NCI-H526 (cell line): ENCODE measurements around the gene DHX16.
"Not testable (repeated sequence)": the region's sequence is repeated elsewhere in the genome, so short reads cannot be mapped to it uniquely, and the experiment has no call there.

Source experiments
- DNase-seq, 2 experiments: peaks; one replicate each; lab custom pipeline; 2025; lab: John Stamatoyannopoulos, UW

Gene DHX16

DNA sequence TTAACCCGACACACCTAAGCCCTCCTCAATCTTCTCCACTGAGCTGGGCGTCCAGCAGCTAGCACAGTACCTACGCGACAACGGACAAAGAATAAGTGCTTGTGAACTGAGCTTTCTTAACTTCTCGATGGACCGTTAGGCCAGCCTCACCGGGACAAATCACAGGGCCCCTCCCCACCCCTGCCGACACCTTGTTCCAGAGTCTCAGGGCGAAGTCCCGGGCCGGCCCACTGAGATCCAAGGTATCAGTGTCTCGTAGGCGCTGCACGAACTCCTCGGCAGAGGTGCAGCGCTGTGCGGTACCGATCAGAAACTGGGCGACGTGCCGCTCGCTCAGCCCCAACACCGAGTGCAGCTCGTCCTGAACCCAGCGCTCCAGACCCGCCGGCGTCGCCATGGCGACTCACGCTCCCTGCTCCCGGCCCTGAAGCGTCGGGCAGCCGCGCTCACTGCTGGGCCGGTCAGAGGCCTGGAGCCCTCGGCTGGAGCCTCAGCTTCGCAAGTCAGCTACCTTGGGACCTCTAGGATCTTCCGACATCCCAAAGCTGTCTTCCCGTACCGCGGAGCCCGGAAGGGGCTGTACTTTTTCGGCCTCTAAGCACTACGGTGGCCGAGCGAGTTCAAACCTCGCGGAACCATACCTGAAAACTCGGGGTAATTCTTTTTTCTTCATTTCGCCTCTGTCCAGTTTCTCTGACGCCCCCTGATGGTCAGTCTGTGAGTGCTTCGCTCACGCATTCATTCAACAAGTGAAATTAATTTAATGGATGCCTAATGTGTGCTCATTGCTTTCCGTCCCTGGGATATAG, at the start of gene DHX16:
Gene DHX16 (minus strand): TSS at position 562 of the 809 bp plus-strand sequence. CDS start 165 bp downstream, at position 397.
- peak; percentile 94 to 97 for DNase-seq

- DNase-seq = peak in 1 of 2 experiments; percentile 39
Measured at GRCh38 chr6:30722025-30722279, 49.1 kb upstream of the DHX16 start.

DNA sequence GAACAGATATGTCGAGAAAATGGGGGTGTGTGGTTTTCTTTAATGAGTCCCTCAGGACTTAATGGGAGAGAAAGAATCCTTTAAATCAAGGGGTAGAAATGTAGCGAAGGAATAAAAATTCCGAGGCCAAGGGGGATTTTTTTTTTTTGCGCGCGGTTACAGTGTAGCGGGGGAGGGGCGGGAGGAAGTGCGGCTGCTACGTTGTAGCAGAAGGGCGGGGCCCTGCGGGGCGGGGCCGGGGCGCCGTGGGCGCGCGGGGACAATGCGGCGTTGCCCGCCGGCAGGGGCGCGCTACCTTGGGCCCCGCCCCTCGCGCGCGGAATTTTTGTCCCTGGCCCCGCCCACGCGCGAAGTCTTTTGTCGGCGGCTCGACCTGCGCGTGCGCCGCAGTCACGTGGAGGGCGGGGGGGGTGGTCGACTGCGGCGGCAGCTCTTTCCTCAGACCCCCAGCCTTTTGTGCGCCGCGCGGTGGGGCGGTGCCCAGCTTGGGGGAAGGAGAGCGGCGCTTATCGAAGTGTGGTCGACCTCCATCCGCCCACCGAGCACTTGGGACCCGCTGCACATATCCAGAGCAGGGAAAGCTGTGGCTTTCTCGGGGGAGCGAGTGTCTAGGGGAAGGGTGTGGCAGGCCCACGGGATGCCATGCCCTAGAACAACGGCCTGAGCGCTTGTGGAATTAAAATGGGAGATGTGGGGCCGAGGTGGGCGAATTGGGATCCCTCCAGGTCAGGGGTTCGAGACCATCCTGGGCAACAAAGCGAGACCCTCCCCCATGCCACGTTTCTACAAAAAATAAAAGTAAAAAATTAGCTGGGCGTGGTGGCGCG, 48.6 kb upstream of the DHX16 start:
- DNase-seq = peak; percentile 61 to 93

- DNase-seq = peak; percentile 57 to 72
Measured at GRCh38 chr6:30720738-30721197, 48.0 kb upstream of the DHX16 start.

DNA sequence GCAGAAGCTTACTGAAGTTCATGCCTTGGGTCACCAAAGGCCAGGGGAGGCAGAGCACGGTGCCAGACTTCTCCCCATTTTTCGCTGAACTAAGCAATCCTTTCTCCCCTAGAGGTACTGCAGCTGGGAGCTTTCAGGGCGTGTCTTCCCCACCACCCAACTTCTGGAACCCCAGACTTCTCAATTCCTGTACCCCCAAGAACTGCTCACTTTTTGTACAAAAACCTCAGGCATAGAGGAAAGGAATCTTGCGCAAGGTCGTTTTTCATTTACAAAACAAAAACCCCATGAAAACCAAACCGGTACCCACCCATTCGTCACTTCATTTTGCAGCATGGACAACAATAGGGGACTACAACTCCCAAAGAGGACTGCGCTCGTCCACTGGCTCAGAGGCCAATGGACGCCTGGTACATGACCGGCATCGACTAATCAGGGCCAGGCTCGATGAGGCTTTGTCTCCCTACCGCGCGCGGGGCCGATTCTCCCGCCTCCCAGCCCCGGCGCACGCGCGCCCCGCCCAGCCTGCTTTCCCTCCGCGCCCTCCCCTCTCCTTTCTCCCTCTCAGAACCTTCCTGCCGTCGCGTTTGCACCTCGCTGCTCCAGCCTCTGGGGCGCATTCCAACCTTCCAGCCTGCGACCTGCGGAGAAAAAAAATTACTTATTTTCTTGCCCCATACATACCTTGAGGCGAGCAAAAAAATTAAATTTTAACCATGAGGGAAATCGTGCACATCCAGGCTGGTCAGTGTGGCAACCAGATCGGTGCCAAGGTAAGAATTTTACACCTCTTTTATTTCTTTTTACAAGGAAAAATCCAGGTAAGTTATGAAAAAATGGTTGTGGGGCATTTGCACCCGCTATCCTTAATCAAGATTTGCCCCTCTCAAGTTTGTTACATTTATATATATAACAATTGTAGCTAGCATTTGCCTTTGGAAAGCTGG, 47.3 kb upstream of the DHX16 start, which contains the start of gene TUBB:
Gene TUBB (plus strand): TSS at position 562 of the 947 bp plus-strand sequence. CDS start 155 bp downstream, at position 717.
- peak; percentile 96 to 98 for DNase-seq

GRCh38 chr6:30719356-30719755, 46.5 kb upstream of the DHX16 start:
- peak; percentile 46 to 61 for DNase-seq

DNA sequence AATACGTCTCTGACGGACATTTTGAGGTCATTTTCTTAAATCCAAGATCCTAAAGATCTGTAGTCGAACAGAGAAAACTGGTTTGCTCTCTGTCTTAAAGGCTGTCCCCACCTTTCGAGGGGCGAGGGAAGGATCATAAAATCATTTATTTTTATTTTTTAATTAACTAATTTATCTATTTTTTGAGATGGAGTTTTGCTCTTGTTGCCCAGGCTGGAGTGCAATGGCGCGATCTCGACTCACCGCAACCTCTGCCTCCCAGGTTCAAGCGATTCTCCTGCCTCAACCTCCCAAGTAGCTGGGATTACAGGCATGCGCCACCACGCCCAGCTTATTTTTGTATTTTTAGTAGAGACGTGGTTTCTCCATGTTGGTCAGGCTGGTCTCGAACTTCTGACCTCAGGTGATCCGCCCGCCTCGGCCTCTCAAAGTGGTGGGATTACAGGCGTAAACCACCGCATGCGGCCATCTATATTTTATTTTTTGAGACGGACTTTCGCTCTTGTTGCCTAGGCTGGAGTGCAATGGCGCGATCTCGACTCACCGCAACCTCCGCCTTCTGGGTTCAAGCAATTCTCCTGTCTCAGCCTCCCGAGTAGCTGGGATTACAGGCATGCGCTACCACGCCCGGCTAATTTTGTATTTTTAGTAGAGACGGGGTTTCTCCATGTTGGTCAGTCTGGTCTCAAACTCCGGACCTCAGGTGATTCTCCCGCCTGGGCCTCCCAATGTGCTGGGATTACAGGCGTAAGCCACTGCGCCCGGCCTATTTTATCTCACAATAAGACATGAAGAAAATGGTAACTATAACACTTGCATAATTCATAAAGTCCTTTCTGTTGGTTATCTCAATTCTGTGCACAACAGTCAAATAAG, 45.3 kb upstream of the DHX16 start:
- not testable (repeated sequence) for DNase-seq

- peak; percentile 100 for DNase-seq
Measured at GRCh38 chr6:30717129-30717844, 44.5 kb upstream of the DHX16 start, which contains the start of gene MDC1. MDC1 (minus strand) TSS chr6:30717281; CDS start chr6:30715175, 2,106 bp downstream.

DNA sequence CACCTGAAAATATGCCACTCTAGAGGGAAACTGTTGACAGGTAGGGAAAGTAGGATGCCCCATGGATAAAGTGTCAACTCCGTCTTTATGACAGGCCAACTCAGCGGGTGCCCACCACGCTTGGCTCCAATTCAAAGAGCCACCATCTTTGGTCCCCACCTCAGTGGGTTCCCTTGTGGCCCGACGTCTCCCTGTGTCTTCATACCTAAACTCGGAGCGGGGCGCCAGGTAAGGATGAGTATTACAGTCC, 44.0 kb upstream of the DHX16 start:
- DNase-seq = no peak

DNA sequence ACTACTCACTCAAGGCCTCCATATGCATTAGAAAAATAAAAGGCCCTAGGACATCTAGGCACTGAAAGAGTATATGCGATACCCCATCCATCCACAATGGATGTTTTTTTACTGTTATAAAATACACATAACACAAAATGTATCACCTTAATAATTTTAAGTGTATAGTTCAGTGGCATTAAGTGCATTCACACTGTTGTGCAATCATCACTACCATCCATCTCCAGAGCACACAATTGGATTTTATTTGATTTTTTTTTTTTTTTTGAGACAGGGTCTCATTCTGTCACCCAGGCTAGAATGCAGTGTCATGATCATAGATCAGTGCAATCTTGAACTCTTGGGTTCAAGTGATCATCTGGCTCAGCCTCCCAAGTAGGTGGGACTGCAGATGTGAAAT, 41.5 kb upstream of the DHX16 start:
- no peak for DNase-seq

GRCh38 chr6:30712441-30712945, 39.7 kb upstream of the DHX16 start:
- DNase-seq = no peak

DNA sequence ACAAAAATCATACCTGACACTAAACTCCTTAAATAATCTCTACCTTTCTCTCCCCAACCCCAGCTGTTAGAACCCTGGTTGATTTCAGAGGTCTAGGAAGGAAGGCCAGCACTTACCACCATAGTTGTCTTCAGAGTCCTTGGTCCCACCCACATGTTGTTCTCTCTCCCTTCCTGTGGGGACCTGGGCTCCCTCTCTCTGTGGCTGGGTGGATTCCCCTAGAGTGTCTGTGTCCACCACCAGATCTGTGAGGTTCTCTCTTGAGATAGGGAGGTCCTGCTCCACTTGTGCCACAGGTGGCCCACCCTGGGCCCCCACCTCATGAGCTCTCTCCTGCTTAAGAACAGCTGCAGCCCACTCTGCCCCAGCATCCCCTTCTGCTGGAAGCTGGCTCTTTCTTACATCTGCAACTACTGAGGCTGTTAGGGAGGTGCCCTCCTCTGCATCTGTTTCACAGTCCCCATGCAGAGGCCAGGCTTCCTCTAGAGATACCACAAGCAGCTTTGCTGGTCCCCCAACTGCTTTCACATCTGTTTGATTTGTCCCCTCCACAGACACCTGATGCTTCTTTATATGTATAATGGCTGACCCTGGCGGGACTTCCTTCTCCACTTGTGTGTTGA, 39.1 kb upstream of the DHX16 start:
- DNase-seq = no peak

- no peak for DNase-seq
Measured at GRCh38 chr6:30709101-30709868, 36.5 kb upstream of the DHX16 start.

DNA sequence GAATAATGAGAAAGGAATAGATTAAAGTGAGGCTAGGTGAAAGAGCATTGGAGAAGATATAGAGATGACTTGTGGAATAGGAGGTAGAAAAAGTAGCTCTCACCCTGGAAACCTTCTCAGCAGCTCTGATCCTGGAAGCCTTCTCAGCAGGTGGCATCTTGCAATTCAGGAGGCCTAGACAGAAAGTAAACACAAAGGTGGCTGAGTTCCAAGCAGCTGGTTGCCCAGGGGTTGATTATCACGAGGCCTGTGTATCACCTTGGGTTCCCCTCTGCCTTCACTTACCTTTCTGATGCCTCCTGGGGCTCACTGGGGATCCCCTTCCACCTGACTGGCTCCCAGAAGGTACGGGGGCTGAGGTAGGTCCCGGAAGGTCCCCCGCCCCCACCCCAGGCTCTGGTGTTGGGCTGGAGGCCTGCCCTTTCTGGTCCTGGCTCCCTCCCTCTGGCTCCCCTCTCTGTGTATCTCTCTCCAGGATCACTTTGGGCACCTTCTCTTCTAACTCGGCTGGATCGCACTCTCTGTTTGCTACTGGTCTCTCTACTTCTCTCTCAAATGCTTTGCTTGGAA, 34.6 kb upstream of the DHX16 start:
- no peak for DNase-seq

DNA sequence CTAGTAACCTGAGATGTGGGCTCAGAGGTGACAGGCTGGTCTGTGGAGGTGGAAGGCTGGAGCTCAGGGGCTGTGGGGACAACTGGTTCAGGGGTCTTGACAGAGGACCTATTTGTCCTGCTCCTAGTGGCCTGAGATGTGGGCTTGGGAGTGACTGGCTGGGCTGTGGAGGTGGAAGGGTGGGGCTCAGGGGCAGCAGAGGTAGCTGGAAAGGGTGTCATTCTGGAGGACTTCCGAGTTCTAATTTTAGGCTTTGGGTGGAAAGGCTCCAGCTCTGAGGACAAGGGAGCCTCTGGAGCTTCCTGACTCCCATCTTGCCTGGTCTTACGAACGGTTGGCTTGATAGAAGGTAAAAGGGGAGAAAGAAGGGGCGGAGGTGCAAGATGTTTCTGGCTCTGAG, 32.8 kb upstream of the DHX16 start:
- no peak for DNase-seq

GRCh38 chr6:30703821-30704220, 31.0 kb upstream of the DHX16 start:
- DNase-seq = no peak

- DNase-seq = no peak
Measured at GRCh38 chr6:30703011-30703410, 30.2 kb upstream of the DHX16 start.

- no peak for DNase-seq
Measured at GRCh38 chr6:30700340-30700739, 27.5 kb upstream of the DHX16 start.

DNA sequence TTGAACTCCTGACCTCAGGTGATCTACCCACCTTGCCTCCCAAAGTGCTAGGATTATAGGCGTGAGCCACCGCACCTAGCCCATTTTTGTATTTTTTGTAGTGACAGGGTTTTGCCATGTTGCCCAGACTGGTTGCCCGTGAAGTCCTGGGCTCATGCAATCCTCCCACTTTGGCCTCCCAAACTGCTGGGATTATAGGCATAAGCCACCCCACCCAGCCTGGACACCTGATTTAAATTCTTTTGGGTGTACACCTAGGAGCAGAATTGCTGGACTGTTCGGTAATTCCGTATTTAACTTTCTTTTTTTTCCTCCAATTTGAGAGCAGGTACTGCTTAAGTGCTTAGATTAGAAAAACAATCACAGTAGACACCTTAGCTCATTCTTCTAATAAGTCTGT, 23.6 kb upstream of the DHX16 start:
- no peak for DNase-seq
